ENCODE measurements around the gene TCN1.
"Not testable (repeated sequence)": the region's sequence is repeated elsewhere in the genome, so short reads cannot be mapped to it uniquely, and the experiment has no call there.

Gene TCN1

DNA sequence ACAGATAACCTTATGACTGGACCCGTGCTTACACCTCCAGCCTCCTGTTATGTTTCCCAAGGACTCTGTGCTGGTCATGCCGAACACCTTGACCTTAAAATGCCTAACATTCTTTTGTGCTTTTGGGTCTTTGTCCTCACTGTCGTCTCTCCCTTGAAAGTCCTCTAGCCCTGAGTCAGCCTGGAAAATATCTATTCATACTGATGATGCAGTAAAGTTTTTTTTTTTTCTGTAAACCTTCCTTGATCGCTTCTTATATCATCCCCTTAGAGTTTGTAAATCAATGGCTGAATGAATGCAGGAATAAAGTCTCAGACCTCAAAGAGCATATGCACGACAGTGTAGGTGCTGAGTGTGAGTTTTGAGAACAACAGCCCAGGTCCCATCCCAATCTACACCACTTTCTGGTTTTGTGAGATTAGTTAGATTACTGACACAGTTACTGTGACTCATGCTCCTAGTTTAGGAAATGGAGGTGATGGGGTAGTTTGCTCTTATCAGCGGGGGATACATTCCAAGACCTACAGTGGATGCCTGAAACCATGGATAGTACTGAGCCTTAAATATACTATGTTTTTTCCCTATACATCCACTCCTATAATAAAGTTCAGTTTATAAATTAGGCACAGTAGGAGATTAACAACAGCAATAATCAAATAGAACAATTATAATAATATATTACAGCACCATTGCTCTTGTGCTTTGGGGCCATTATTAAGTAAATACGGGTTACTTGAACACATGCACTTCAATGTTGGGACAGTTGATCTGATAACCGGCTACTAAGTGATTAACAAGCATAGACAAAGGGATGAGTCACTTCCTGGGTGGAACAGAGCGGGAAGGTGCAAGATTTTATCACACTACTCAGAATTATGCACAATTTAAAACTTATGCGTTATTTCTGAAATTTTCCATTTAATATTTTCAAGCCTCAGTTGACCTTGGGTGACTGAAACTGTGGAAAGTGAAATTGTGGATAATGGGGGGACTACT is 8.6 kb downstream of the TCN1 start:
- no peak for DNase-seq

- DNase-seq, result no peak
Measured at GRCh38 chr11:59854871-59855270, 11.4 kb downstream of the TCN1 start.

DNA sequence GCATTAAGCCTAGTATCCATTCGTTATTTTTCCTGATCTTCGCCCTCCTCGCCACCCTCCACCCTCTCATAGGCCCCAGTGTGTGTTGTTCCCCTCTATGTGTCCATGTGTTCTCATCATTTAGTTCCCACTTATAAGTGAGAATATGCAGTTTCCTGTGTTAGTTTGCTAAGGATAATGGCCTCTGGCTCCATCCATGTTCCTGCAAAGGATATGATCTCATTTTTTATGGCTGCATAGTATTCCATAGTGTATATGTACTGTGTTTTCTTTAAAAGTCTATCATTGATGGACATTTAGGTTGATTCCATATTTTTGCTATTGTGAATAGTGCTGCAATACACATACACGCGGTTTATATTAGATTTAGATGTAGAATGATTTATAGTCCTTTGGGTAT is 14.9 kb downstream of the TCN1 start:
- DNase-seq, result not testable (repeated sequence)

- DNase-seq, result not testable (repeated sequence)
Measured at GRCh38 chr11:59849551-59849950, 16.7 kb downstream of the TCN1 start.

DNA sequence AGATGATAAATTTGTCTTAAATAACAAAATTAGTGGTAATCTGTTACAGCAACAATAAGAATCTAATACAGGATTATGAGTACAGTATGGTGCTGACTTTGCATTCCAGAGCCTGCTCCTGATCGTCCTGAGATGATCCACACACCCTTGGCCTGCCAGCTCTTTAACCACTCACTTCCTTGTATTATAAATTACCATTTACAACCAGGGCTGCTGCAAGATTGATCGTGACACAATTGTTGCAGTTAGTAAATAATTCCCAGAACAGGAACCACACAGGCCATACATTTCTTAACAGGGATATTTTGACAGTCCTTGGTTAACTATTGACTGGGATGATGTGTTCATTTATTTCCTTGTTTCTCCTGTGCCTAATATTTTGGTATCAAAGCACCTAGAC is 17.2 kb downstream of the TCN1 start:
- DNase-seq, result no peak

DNA sequence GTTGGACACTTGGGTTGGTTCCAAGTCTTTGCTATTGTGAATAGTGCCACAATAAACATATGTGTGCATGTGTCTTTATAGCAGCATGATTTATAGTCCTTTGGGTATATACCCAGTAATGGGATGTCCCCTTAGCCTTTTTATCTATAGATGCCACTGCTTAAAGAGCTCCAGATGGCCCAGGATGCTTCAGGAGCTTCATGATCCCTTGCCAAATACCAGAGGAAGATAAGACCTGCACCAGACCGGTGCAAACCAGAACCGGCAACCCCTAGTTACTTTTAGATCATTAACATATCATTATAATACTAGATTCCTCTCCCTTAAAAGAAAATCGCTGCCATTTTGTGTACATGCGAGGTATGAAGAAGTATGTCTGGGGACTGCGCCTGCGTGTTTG is 17.8 kb downstream of the TCN1 start:
- not testable (repeated sequence) for DNase-seq

DNA sequence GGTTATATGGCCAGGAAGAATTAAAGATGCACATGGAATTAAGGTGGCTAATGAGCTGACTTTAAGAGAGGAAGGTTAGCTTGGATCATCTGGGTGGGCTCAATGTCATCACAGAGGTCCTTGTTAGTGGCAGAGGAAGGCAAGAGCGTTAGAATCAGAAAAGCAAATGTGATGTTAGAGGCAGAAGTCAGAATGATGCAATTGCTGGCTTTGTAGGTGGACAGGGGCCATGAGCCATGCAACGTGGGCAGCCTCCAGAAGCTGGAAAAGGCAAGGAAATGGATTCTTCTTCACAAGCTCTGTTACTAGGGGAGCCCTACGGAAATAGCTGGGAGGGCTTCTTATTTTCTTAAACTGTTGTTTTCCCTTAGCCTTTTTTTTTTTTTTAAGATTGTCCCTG is 18.7 kb downstream of the TCN1 start:
- DNase-seq, result no peak

- no peak for DNase-seq
Measured at GRCh38 chr11:59846556-59846955, 19.7 kb downstream of the TCN1 start.

GRCh38 chr11:59845399-59845798 is 20.9 kb downstream of the TCN1 start, which contains the start of gene CBLIF:
Gene CBLIF (minus strand): TSS chr11:59845499. CDS start chr11:59845453, 46 bp downstream.
- no peak for DNase-seq

DNA sequence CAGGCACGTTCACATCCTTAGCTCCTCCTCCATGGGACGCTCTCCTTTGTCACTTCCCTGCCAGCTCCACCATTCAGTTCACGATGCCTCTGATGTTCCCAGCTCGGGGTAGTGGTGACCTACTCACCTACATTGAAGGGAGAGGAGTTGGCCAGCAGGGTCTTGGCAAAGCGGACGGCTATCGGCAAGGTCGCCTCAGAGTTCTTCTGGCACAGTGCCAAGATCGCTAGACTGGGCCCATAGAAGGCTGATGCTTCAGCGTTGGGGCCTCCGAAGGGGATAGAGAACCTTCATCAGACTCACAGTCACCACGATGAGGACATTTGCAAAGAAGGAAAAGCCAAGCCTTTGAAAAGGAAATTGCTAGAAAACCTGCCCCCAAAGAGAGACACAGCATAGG is 24.0 kb downstream of the TCN1 start:
- DNase-seq, result no peak

DNA sequence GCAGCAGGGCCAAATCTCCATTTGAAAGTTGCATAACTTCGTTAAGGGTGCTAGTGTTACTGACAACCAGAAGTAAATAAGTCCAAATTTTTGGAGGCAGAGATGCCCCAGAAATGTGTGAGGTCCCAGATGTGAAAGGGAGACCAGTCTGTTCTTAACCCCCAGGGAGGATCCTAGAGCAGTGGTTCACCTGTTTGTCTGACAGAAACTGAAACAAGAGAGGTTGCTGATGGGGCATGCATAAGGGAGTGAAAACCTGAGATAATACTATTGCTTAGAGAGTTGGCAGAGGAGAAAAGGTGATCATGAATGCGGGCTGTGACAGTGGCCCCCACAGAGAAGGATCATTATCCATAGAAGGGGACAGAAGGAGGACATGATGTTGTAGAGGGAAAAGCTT is 24.8 kb downstream of the TCN1 start:
- DNase-seq, result no peak

DNA sequence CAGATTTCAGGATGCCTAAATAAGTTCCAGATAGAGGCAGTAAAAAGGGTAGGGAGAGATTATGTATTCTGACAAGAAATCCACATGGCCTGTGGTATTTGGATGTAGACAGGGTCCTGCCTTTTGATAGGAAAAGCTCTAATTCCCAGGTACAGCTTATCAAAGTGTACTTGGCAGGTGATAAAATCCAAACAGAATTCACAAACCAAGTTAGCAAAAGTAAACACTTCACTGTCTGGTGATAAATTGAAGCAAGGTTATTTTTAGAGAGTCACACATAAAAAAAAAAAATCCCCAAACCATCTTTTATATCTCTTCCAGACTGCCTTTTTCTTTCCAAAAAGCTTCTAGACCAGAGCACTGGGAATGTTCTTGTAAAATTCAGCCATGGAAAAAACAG is 26.7 kb downstream of the TCN1 start:
- DNase-seq, result no peak

- no peak for DNase-seq
Measured at GRCh38 chr11:59833602-59834001, 32.7 kb downstream of the TCN1 start.

- no peak for DNase-seq
Measured at GRCh38 chr11:59829358-59829757, 36.9 kb downstream of the TCN1 start.

DNA sequence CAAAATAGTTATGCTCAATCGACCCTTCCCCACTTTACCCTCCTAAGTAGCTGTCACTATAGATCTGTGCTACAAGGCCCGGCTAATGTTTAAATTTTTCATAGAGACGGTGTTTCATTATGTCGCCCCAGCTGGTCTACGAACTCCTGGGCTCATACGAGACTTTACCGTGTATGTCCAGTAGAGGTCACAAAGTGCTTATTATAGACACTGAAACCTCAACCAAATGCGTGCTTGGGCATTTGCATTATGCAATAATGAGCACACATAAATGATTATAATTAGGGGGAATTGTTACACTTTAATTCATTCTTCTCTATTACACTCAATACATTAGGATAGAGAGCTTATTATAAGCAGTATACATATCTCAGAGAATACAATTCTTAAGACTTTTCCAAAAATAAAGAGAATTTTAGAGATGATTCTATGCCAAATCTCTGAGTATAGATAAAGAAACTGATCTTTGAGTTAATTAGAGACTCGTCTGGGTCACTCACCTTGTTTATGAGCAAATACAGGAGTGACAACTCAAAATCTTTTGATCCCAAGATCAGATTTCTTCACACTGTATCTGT is 43.2 kb downstream of the TCN1 start:
- no peak for DNase-seq

GRCh38 chr11:59818572-59818971 is 47.7 kb downstream of the TCN1 start:
- DNase-seq, result no peak

- DNase-seq, result not testable (repeated sequence)
Measured at GRCh38 chr11:59816434-59816833, 49.9 kb downstream of the TCN1 start.

- DNase-seq, result no peak
Measured at GRCh38 chr11:59815754-59816153, 50.5 kb downstream of the TCN1 start.

GRCh38 chr11:59814021-59814420 is 52.3 kb downstream of the TCN1 start:
- no peak for DNase-seq

DNA sequence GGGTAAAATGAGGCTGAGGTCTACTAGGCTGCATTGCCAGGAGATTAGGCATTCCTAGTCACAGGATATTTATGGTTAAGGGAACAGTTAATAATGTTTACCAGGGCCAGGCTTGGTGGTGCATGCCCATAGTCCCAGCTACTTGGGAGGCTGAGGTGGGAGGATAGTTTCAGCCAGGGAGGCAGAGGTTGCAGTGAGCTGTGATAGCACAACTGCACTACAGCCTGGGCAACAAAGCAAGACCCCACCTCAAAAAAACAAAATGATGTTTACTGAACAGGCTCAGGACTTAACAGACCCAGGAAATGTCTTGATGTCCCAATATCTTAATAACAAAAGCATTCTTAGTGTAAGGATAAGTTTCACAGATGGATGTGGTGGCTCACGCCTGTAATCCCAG is 52.9 kb downstream of the TCN1 start:
- no peak for DNase-seq

- no peak for DNase-seq
Measured at GRCh38 chr11:59812220-59812619, 54.1 kb downstream of the TCN1 start.

GRCh38 chr11:59810911-59811259 is 55.4 kb downstream of the TCN1 start:
- no peak for DNase-seq

DNA sequence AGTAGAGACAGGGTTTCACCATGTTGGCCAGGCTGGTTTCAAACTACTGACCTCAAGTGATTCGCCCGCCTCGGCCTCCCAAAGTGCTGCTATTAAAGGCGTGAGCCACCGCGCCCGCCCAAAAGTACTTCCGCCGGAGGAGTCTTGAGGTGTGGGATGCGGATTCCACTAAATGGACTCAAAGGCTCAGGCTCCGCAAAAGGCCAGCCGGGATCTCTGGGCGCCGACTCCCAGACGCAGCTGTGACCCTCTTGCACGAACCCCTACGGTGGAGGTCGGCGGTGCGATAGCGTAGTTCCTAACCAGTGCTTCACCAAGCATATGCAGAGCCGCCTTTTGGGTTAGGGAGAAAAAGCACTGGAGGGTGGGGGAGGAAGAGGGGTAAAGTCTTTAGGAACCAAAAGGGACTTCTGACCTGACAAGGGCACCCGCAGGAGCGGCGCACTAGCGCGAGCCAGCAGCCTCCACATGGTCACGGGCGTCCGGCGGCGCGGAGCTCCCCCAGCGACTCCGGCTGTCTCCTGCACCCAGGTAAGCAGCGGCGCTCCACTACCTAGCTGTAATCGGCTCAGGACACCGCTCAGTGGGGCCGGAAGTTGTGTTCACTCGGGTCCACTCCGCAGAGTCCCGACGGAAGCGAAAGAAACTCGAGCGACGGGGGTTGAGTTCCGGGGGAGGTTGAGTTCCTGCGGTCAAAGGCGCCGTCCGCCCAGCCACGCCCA is 55.9 kb downstream of the TCN1 start, which contains the start of gene MRPL16:
Gene MRPL16 (minus strand): TSS at position 590 of the 722 bp plus-strand sequence. CDS start 120 bp downstream, at position 470.
- DNase-seq, result peak; percentile 89

All from activated CD4-positive, alpha-beta T cell treated with anti-CD3 and anti-CD28 coated beads, Interleukin-2, amount 50 U/mL, for 1 hour (primary cell).